ENCODE results near the gene CD3E. TPM values are rescaled to one million over a fixed set of nuclear protein-coding genes. Genes with fewer than 3 reads are reported as not detected.

CD3E gene
- total RNA-seq, 2 experiments from 2014 or later: 515 to 530 TPM

DNA sequence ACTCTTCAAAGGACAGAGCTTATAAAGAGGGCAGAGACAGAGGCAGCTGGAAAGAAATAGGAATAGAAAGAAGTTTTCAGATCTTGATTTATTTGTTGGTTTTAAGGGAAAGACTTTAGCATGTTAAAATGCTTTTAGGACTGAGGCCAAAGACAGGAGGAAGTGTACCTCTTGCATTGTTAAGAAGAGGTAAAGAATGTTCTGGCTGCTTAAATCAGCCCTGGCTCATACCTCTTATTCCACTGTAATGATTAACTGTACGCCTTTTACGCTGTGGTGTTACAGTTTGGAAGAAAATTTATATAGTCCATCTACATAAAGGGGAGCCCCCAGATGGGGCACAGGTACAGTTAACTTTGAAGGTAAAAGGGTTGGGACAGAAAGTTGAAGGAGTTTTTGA is 30.3 kb upstream of the CD3E start:
- H3K4me1 Mint-ChIP-seq (ENCODE audit: low read depth): peaks cover 33% of the 10 kb centered on the region
- H3K36me3 Mint-ChIP-seq (ENCODE audit: low read depth): no peaks in the 10 kb centered on the region
- H3K27me3 Mint-ChIP-seq (ENCODE audit: low read depth): no peaks in the 10 kb centered on the region
- CTCF ChIA-PET: interaction anchor here (0.8 to 1.3 kb wide), 3 partner anchors 12 to 28 kb away, joined by 3 to 4 read pairs (median 3); no protein-coding TSS in a partner anchor
- H3K27ac Mint-ChIP-seq: no peak overlapping the region
- POLR2A ChIA-PET: no interaction called here
- ATAC-seq: no peak
- no peak overlapping the region for H3K4me3 Mint-ChIP-seq
- DNase-seq: no peak
- H3K9me3 Mint-ChIP-seq (ENCODE audit: insufficient read depth): no peaks in the 10 kb centered on the region

DNA sequence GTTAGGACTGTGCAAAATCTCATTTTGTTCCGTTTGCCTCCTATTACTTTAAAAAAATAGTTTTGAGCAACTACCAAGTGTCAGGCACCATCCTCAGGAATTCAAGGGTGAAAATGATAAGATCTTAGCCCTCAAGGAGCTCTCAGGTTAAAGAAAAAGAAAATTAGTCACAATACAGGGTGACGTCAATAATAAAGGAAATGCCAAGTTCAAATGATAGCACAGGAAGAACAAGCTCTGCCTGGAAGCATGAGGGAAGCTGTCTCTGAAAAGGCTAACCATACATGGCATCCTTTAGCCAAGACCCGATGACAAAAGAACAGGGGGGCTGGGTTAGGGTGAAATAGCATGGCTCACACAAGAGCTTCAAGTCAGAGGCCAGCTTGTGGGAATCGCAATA is 29.4 kb upstream of the CD3E start:
- H3K27me3 Mint-ChIP-seq (ENCODE audit: low read depth): no peaks in the 10 kb centered on the region
- H3K4me1 Mint-ChIP-seq (ENCODE audit: low read depth): peaks cover 36% of the 10 kb centered on the region
- ChIA-PET CTCF (interaction anchor here (0.8 to 13.3 kb wide), 10 partner anchors 10 to 104 kb away, joined by 3 to 132 read pairs (median 4); partner anchors contain the start of genes MPZL2 and MPZL3), POLR2A (no interaction called here)
- peak overlapping the region; percentile 20 for H3K27ac Mint-ChIP-seq
- no peak overlapping the region for H3K4me3 Mint-ChIP-seq
- DNase-seq: no peak
- H3K9me3 Mint-ChIP-seq (ENCODE audit: insufficient read depth): no peaks in the 10 kb centered on the region
- H3K36me3 Mint-ChIP-seq (ENCODE audit: low read depth): no peaks in the 10 kb centered on the region
- no peak for ATAC-seq

GRCh38 chr11:118276422-118276821 is 28.1 kb upstream of the CD3E start:
- Mint-ChIP-seq H3K27ac (no peak overlapping the region), H3K27me3 (ENCODE audit: low read depth) (no peaks in the 10 kb centered on the region), H3K36me3 (ENCODE audit: low read depth) (no peaks in the 10 kb centered on the region), H3K4me1 (ENCODE audit: low read depth) (peaks cover 45% of the 10 kb centered on the region), H3K9me3 (ENCODE audit: insufficient read depth) (no peaks in the 10 kb centered on the region), H3K4me3 (no peak overlapping the region)
- ChIA-PET POLR2A (interaction anchor here (1.8 kb wide), 1 partner anchor 62 kb away, joined by 5 read pairs; no protein-coding TSS in a partner anchor), CTCF (interaction anchor here (1.0 to 13.3 kb wide), 12 partner anchors 8 to 78 kb away, joined by 3 to 132 read pairs (median 7); partner anchors contain the start of gene MPZL2)
- ATAC-seq (no peak), DNase-seq (no peak)

- Mint-ChIP-seq H3K4me3 (no peak overlapping the region), H3K27ac (no peak overlapping the region), H3K4me1 (ENCODE audit: low read depth) (peaks cover 53% of the 10 kb centered on the region), H3K36me3 (ENCODE audit: low read depth) (no peaks in the 10 kb centered on the region), H3K9me3 (ENCODE audit: insufficient read depth) (no peaks in the 10 kb centered on the region), H3K27me3 (ENCODE audit: low read depth) (no peaks in the 10 kb centered on the region)
- CTCF ChIA-PET: interaction anchor here (0.8 to 13.3 kb wide), 13 partner anchors 13 to 133 kb away, joined by 3 to 132 read pairs (median 3); partner anchors contain the start of gene MPZL2
- DNase-seq (peak; percentile 43), ATAC-seq (peak; percentile 55)
- POLR2A ChIA-PET: interaction anchor here (0.6 to 1.8 kb wide), 4 partner anchors 25 to 720 kb away, joined by 3 to 5 read pairs (median 3); partner anchors contain the start of genes CENATAC and MPZL3
Observed at GRCh38 chr11:118277312-118277711, 27.2 kb upstream of the CD3E start.

GRCh38 chr11:118281284-118281683 is 23.2 kb upstream of the CD3E start:
- no peak for DNase-seq
- ChIA-PET CTCF (interaction anchor here (1.1 to 13.3 kb wide), 6 partner anchors 10 to 137 kb away, joined by 4 to 132 read pairs (median 23); partner anchors contain the start of gene MPZL2), POLR2A (interaction anchor here (0.5 to 1.1 kb wide), 5 partner anchors 24 to 172 kb away, joined by 3 to 5 read pairs (median 3); partner anchors contain the start of gene MPZL3)
- H3K27me3 Mint-ChIP-seq (ENCODE audit: low read depth): no peaks in the 10 kb centered on the region
- peaks cover 56% of the 10 kb centered on the region for H3K4me1 Mint-ChIP-seq (ENCODE audit: low read depth)
- H3K36me3 Mint-ChIP-seq (ENCODE audit: low read depth): no peaks in the 10 kb centered on the region
- H3K27ac Mint-ChIP-seq: peak overlapping the region; percentile 1
- no peaks in the 10 kb centered on the region for H3K9me3 Mint-ChIP-seq (ENCODE audit: insufficient read depth)
- peak; percentile 55 for ATAC-seq
- H3K4me3 Mint-ChIP-seq: no peak overlapping the region

DNA sequence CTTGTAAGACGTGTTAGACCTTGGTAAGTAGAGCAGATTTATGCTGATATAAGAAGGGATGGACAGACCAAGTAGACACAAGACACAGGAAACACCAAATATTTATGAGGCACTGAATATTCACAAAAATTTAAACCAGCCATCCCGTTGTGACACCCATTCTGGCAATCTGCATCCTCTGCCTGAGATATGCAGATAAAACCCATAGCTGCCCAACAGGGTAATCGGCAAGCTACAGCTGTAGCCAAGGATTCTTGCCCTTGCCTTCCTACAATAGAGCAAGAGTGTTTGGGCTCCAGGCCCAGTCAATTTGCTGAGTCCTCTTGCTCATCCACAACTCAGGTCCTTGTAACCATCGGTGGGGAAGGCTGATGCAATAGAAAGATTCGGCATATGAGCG is 21.9 kb upstream of the CD3E start:
- no peaks in the 10 kb centered on the region for H3K36me3 Mint-ChIP-seq (ENCODE audit: low read depth)
- peaks cover 45% of the 10 kb centered on the region for H3K4me1 Mint-ChIP-seq (ENCODE audit: low read depth)
- no peak overlapping the region for H3K4me3 Mint-ChIP-seq

GRCh38 chr11:118283037-118283636 is 21.4 kb upstream of the CD3E start:
- Mint-ChIP-seq H3K27me3 (ENCODE audit: low read depth) (no peaks in the 10 kb centered on the region), H3K4me3 (no peak overlapping the region), H3K36me3 (ENCODE audit: low read depth) (no peaks in the 10 kb centered on the region), H3K4me1 (ENCODE audit: low read depth) (peaks cover 44% of the 10 kb centered on the region), H3K27ac (peak overlapping the region; percentile 78), H3K9me3 (ENCODE audit: insufficient read depth) (no peaks in the 10 kb centered on the region)
- no peak for DNase-seq
- POLR2A ChIA-PET: interaction anchor here (0.6 to 2.2 kb wide), 4 partner anchors 12 to 501 kb away, joined by 3 to 7 read pairs (median 4); partner anchors contain the start of gene JAML
- ATAC-seq: no peak
- CTCF ChIA-PET: interaction anchor here (0.9 to 13.3 kb wide), 13 partner anchors 7 to 139 kb away, joined by 3 to 132 read pairs (median 6); partner anchors contain the start of gene MPZL2

More for the DNA sequence above, 21.9 kb upstream of the CD3E start:
- ChIA-PET CTCF (interaction anchor here (1.1 to 13.3 kb wide), 6 partner anchors 9 to 84 kb away, joined by 3 to 132 read pairs (median 26); partner anchors contain the start of gene MPZL2), POLR2A (interaction anchor here (1.0 kb wide), 1 partner anchor 42 kb away, joined by 3 read pairs; no protein-coding TSS in a partner anchor)
- H3K9me3 Mint-ChIP-seq (ENCODE audit: insufficient read depth): no peaks in the 10 kb centered on the region
- ATAC-seq (no peak), DNase-seq (no peak)
- H3K27ac Mint-ChIP-seq: no peak overlapping the region
- H3K27me3 Mint-ChIP-seq (ENCODE audit: low read depth): no peaks in the 10 kb centered on the region

DNA sequence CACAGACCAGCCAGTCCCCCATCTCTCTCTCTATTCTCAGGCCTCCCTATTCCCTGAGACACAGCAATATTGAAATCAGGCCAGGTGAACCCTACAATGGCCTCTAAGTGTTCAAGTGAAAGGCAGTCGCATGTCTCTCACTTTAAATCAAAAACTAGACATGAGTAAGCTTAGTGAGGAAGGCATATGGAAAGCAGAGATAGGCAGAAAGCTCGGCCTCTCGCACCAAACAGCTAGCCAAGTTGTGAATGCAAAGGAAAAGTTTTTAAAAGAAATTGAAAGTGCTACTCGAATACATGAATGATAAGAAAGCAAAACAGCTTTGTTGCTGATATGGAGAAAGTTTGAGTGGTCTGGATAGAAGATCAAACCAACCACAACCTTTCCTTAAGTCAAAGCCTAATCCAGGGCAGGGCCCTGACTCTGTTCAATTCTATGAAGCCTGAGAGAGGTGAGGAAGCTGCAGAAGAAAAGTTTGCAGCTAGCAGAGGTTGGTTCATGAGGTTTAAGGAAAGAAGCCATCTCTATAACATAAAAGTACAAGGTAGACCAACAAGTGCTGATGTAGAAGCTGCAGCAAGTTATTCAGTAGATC is 20.7 kb upstream of the CD3E start:
- H3K9me3 Mint-ChIP-seq (ENCODE audit: insufficient read depth): no peaks in the 10 kb centered on the region
- H3K27ac Mint-ChIP-seq: peak overlapping the region; percentile 78
- peaks cover 44% of the 10 kb centered on the region for H3K4me1 Mint-ChIP-seq (ENCODE audit: low read depth)
- ATAC-seq (peak; percentile 63), DNase-seq (no peak)
- peak overlapping the region; percentile 19 for H3K4me3 Mint-ChIP-seq
- no peaks in the 10 kb centered on the region for H3K27me3 Mint-ChIP-seq (ENCODE audit: low read depth)
- ChIA-PET POLR2A (interaction anchor here (0.6 to 2.2 kb wide), 7 partner anchors 12 to 500 kb away, joined by 3 to 7 read pairs (median 5); partner anchors contain the start of genes CD3E and JAML), CTCF (interaction anchor here (0.9 to 13.3 kb wide), 15 partner anchors 8 to 140 kb away, joined by 3 to 132 read pairs (median 6); partner anchors contain the start of gene MPZL2)
- H3K36me3 Mint-ChIP-seq (ENCODE audit: low read depth): no peaks in the 10 kb centered on the region

DNA sequence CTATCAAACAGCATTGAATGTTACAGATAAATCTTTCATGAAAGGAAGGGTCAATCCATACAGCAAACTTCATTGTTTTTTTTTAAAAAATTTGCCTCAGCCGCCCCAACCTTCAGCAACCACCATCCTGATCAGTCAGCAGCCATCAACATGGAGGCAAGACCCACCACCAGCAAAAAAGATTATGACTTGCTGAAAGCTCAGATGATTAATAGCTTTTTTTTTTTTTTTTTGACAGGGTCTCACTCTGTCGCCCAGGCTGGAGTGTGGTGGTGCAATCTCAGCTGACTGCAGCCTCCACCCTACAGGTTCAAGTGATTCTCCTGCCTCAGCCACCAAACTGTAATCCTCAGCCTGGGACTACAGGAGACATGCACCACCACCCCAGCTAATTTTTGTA is 18.0 kb upstream of the CD3E start:
- Mint-ChIP-seq H3K9me3 (ENCODE audit: insufficient read depth) (peaks cover 4% of the 10 kb centered on the region), H3K27me3 (ENCODE audit: low read depth) (no peaks in the 10 kb centered on the region), H3K4me3 (no peak overlapping the region), H3K27ac (no peak overlapping the region), H3K4me1 (ENCODE audit: low read depth) (peaks cover 50% of the 10 kb centered on the region), H3K36me3 (ENCODE audit: low read depth) (peaks cover 8% of the 10 kb centered on the region)
- ATAC-seq (no peak), DNase-seq (no peak)
- ChIA-PET POLR2A (no interaction called here), CTCF (interaction anchor here (1.8 to 13.3 kb wide), 2 partner anchors 11 to 12 kb away, joined by 4 to 132 read pairs; no protein-coding TSS in a partner anchor)

DNA sequence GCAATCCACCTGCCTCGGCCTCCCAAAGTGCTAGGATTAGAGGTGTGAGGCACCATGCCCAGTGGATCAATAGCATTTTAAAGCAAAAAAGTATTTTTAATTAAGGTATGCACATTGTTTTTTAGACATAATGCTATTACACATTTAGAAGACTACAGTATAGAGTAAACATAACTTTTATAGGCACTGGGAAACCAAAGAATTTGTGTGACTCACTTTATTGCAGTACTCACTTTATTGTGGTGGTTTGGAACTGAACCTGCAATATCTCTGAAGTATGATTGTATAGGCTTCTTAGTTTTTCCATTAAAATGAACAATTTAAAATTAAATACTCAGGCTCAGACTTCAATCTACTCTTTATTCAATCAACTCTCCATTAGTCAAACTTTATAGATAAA is 17.5 kb upstream of the CD3E start:
- POLR2A ChIA-PET: no interaction called here
- Mint-ChIP-seq H3K27me3 (ENCODE audit: low read depth) (no peaks in the 10 kb centered on the region), H3K4me1 (ENCODE audit: low read depth) (peaks cover 47% of the 10 kb centered on the region), H3K27ac (no peak overlapping the region), H3K36me3 (ENCODE audit: low read depth) (peaks cover 8% of the 10 kb centered on the region), H3K9me3 (ENCODE audit: insufficient read depth) (peaks cover 4% of the 10 kb centered on the region), H3K4me3 (no peak overlapping the region)
- DNase-seq: no peak
- ATAC-seq: no peak
- CTCF ChIA-PET: interaction anchor here (1.0 to 13.3 kb wide), 4 partner anchors 11 to 88 kb away, joined by 3 to 132 read pairs (median 9); no protein-coding TSS in a partner anchor

GRCh38 chr11:118289401-118289800 is 15.1 kb upstream of the CD3E start:
- H3K4me3 Mint-ChIP-seq: no peak overlapping the region
- no peak for DNase-seq
- H3K4me1 Mint-ChIP-seq (ENCODE audit: low read depth): peaks cover 25% of the 10 kb centered on the region
- peaks cover 4% of the 10 kb centered on the region for H3K9me3 Mint-ChIP-seq (ENCODE audit: insufficient read depth)
- no peak overlapping the region for H3K27ac Mint-ChIP-seq
- CTCF ChIA-PET: interaction anchor here (1.2 to 2.3 kb wide), 6 partner anchors 19 to 144 kb away, joined by 3 to 19 read pairs (median 3); no protein-coding TSS in a partner anchor
- POLR2A ChIA-PET: no interaction called here
- ATAC-seq: no peak
- H3K36me3 Mint-ChIP-seq (ENCODE audit: low read depth): peaks cover 8% of the 10 kb centered on the region
- H3K27me3 Mint-ChIP-seq (ENCODE audit: low read depth): no peaks in the 10 kb centered on the region
